ENCODE data around the gene INF2. TPM values are rescaled to one million over a fixed set of nuclear protein-coding genes. Genes with fewer than 3 reads are reported as not detected.
A peak's percentile ranks its signal among the peaks of the same experiment; 100 is the strongest.

INF2 gene
- total RNA-seq, 2 donors from 2014 or later: 44.4 to 44.7 TPM

DNA sequence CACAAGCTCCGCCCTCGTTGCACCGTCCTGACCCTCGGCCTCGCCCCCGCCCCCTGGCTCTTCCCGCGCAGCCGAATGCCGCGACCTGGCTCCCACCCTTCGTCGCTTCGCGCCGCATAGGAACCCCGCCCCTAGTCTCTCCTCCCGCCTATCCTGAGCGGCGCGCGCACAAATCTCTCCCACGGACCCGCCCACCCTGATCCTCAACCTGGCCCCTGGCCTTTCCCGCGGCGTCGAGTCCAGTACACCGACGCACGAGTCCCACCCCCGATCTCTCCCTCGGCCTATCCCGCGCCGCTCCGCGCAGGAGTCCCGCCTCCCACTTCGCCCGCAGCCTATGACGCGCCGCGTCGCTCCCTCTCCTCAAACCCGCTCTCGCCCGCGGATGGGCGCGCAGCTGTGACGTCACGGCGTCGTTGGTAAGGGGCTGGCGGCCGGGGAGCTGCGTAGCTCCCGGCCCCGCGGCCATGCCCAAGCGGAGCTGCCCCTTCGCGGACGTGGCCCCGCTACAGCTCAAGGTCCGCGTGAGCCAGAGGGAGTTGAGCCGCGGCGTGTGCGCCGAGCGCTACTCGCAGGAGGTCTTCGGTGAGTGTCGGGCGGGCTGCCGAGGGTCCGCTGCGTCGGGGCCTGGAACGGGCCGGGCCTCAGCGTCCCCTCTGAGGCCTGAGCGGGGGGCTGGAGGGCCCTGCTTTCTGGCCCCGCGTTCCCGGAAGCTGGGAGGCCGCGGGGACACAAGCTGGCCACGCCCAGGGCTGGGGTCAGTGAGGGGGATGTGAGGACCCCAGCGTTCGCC, 63.5 kb downstream of the INF2 start, which contains the start of gene SIVA1:
Gene SIVA1, plus strand, starts transcription at position 413 of the 793 bp plus-strand sequence. Its CDS starts 55 bp downstream, at position 468.
- intact Hi-C loops (cut with DNase I): no loop called here
- ATAC-seq (peak; percentile 95 to 97), DNase-seq (peak; percentile 100)

DNA sequence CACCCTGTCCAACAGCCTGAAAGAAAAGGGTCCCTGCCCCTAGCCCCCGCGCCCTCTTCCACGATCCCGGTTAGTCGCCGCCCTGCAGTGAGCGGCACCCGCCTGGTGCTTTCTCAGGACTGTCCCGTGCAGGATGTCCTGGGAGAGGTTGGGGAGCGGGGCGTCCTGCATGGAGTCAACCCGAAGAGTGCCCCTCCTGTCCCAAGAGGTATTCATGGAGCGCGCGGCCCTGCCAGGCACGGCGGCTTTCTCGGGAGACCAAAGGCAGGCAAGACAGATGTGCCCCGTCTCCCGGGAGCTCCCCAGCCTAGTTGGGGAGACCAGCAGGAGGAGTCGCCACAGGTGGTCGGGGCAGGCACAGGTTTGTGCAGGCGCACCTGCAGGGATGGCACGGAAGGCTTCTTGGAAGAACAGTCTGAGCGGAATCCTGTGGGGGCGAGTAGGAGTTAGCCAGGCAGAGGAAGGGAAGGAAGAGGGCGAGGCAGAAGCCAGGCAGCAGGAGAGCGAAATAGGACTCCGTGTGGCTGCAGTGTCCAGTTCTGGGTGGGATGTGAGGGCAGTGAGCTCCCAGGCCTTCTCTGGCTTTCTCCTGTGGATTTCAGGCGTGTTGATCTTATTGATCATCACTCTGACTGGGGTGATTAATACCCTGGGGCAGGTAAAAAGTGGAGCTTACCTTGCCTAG, 64.3 kb downstream of the INF2 start:
- ATAC-seq: peak in 1 of 2 donors; percentile 3

DNA sequence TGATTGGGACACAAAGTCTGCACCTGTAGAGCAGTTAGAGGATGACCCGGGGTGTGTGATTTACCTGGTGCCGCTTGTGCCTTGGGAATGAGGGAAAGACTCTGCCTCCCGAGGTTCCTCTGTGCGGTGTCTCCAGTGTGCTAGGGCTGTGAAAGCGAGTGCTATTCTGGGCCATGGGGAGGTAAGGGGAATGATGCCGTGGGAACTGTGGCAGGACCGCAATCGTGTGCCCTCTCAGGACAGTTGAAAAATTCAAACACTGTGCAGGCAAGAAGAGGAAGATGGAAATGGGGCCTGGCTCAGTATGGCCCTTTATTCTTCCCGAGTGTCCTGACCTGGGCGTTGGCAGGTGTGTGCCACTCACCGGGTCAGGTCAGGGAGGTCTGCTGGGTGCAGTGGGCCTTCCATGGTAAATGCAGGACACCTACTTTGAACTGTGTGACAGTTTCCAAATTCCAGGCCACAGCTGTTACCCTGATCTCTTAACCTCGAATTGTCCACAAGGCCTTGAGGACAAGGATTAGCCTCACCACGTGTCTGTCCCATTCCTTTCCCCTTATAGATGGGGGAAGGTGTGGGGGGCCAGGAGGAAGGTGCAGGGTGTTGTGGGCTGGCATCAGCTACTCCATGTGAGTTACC, 64.9 kb downstream of the INF2 start:
- intact Hi-C loops (cut with DNase I): no loop called here
- DNase-seq (no peak), ATAC-seq (no peak)

More for the DNA sequence above, 64.3 kb downstream of the INF2 start:
- intact Hi-C loops (cut with DNase I): no loop called here
- DNase-seq: no peak

DNA sequence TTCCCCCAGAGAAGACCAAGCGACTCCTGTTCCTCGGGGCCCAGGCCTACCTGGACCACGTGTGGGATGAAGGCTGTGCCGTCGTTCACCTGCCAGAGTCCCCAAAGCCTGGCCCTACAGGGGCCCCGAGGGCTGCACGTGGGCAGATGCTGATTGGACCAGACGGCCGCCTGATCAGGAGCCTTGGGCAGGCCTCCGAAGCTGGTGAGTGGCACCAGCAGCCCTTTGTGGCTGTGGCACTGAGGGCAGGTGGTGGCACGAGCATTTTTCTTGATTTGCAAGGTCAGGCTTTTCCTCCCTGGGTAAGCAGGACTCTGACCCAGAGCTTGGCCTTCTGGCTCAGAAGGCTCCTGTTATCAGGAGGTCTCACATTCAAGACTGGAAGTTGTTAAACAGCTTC, 66.2 kb downstream of the INF2 start:
- DNase-seq: no peak
- ATAC-seq: no peak
- intact Hi-C loops (cut with DNase I): no loop called here

DNA sequence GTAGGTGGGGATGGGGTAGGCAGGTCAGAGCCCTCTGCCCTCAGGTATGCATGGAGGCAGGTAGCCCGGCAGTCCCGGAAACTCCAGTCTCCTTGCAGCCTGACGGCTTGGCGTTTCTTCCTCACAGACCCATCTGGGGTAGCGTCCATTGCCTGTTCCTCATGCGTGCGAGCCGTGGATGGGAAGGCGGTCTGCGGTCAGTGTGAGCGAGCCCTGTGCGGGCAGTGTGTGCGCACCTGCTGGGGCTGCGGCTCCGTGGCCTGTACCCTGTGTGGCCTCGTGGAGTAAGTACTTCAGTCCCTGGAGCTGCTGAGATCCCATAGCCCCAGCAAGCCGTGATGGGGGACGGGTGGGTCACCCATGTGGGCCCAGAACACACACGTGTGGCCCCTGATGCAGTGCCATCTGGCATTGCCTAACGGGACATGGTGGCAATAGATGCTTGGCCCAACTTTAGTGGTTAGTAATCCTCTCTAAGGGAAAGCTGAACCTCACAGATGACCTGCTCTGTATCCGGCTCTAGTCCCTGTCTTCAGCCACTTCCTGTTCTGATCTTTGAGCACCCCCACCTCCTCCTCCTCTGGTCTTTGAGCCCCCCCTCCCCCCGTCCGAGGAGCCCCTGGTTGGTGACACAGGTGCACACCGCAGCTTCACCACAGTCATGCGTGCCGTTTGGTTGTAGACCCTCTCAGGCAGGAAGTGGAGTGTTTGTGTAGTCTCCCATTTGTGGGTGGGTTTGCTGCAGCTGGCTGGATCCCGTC, 67.2 kb downstream of the INF2 start:
- ATAC-seq (no peak), DNase-seq (no peak)
- intact Hi-C loops (cut with DNase I): no loop called here

DNA sequence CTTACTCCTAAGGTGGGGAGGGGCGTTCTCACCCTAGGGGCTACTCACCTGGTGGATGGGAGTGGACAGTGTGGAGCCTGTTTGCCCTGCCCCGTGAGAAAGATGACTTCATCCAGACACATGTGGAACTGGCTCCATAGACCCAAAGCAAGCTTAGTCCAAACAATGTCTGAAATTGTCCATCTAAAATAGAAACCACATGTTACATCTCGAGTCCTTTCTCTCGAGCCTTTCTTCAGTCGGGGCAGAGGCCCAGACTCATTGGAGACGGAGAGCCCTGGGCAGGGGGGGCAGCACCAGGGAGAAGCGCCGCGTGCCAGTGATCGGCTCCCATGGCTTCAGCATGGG, 67.8 kb downstream of the INF2 start:
- intact Hi-C loops (cut with DNase I): no loop called here

DNA sequence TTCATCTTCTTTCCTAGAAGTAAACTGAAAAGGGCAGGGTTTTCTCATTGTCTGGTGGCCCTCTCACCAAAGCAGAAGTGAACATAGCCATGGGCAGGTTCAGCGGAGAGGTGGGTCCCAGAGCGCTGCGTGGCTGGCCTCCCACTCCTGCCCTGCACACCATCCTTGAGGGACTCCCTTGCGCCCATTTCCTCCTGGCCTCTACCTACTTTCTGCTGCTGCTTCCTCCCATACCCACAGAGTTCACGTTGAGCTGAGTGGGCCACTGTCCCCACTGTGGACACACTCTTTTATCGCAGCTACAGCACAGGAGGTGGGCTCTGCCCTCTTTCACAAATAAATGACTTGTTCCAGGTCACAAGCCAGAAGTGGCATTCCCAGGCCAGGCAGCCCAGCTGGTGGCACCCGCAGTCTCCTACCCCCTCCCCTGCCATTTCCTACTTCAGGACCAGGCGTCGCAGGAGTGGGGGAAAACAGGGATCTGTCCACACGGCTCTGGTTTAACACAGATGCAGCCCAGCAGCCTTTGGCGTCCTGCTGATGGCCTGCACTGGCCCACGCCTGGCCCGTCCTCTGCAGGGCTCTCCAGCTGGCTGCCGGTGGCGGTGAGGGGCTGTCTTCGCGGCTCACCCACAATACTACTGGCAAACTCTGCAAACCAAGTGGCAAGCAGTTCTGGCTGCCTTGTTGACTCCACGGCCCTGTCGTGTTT, 68.4 kb downstream of the INF2 start:
- intact Hi-C loops (cut with DNase I): no loop called here
- no peak for ATAC-seq
- DNase-seq: no peak

More for the DNA sequence above, 67.8 kb downstream of the INF2 start:
- ATAC-seq (no peak), DNase-seq (no peak)

DNA sequence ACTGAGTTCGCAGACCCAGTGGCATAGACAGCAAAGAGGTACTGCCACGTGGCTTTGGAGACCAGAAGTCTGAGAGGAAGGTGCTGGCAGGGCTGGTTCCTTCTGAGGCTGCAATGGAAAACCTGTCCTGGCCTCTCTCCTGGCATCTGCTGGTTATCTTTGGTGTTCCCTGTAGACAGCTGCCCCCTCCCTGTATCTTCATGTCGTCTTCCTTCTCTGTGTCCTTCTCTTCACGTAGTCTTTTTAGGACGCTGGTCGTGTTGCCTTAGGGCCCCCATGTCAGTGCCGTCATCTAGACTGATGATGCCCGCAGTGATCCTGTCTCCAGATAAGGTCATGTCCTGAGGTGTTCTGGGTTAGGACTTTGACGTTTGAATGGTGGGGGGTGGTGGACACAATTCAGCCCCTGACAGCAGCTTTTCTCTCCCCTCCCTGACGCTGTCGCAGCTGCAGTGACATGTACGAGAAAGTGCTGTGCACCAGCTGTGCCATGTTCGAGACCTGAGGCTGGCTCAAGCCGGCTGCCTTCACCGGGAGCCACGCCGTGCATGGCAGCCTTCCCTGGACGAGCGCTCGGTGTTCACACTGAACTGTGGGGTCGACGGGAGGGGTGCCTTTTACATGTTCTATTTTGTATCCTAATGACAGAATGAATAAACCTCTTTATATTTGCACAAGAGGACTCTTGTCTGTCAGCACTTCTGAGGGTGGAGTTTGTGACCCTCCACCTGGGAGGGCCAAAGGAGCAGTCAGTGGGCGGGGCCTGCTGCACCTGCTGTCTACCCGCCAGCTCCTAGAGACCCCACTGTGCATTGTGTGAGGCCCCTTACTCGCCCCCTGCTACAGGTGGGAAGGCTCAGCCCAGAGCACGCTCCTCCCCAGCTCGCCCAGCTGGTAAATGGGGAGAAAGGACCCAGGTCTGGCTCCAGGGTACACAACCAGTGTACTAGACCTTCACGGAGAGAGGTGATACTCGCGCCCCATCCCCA, 69.9 kb downstream of the INF2 start:
- ATAC-seq (no peak), DNase-seq (no peak)
- intact Hi-C loops (cut with DNase I): no loop called here

DNA sequence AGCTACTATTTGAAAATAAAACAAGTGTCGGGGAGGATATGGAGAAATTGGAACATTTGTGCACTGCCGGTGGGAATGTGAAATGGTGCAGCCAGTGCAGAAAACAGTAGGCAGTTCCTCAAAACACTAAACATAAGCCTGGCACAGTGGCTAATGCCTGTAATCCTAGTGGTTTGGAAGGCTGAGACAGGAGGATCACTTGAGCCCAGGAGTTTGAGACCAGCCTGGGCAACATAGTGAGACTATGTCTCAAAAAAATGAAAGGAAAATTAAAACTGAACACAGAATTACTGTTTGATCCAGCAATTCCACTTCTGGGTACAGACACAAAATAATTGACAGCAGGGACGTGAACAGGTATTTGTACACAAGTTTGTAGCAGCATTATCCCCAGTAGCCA, 76.1 kb downstream of the INF2 start:
- DNase-seq: no peak
- ATAC-seq: no peak
- intact Hi-C loops (cut with DNase I): loop anchor here in 1 of 2 donors (5.0 kb wide), 1 partner anchor 57 kb away; no protein-coding TSS in a partner anchor

DNA sequence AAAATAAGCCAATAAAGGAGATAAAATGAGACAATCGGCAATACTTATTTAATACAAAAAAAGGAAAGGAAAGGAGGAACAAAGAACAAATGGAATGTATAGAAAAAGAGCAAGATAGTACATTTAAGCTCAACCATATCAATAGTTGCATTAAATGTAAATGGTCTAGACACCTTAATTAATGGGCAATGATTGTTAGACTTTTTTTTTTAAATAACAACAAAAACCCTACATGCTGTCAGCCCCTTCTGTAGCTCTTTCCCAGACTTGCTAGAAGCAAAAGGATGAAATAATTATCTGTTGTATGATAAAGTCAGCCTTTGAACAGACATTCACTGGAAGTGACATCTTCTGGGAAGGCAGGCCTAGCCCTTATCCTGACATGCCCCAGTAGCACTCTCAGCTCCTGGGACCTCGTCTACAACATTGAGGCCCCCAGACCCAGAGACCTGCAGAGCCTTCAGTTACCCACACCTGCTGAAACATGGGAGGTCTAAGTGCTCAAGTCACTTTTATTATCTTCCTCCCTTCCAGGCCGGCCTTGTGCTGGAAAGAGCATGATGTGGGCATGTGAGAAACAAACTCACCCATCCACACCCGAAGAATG, 76.9 kb downstream of the INF2 start:
- ATAC-seq (no peak), DNase-seq (no peak)
- intact Hi-C loops (cut with DNase I): loop anchor here in 1 of 2 donors (5.0 kb wide), 1 partner anchor 56 kb away; no protein-coding TSS in a partner anchor

DNA sequence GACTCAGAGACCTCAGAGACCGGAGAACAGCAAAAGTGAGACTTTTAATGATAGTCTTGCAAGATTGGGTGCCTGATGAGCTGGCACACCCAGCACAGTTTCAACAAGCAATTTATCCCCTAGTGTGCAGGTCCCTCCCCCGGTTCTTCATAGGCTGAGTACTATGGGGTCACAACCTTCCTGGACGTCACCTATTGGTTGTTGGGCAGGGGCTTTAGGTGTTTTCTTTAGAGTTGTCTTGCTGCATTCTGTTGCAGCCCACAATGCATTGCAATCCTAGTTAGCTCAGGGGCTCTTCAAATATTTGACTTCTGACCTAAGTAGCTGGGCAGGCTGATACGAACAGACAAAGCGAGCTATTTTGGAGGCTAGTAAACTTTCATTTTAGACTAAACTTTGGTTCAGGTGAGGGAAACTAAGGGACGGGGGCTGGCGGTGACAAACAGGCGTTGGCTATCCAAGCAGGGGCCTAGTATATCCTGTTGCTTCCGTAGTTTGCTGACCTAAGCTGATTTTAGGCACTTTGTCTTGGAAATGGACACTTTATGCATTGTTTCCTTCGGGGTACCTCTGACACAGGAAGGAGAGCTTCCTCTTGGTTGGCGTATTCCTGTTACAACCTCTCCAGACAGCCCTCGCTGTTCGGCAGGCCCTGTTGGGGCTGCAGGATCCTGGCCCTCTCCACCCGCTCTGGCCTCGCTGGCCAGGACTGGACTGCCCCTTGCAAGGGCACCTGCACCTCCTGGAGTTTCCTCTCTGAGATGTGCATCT, 77.6 kb downstream of the INF2 start:
- DNase-seq (no peak), ATAC-seq (no peak)
- intact Hi-C loops (cut with DNase I): loop anchor here in 1 of 2 donors (5.0 kb wide), 1 partner anchor 55 kb away; no protein-coding TSS in a partner anchor

DNA sequence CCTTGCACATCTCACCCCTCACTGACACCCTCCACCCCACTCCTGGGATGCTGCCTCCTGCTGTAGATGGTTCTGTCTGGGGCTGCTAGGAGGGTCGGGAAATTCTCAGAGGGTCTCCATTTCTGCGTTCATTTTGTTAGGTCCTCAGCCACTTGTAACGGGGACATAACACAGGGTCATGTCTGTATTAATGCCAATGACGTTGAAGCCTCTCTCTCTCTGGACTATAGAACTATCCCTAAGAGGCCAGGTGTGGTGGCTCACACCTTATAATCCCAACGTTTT, 78.2 kb downstream of the INF2 start:
- DNase-seq: no peak
- ATAC-seq: no peak
- intact Hi-C loops (cut with DNase I): loop anchor here in 1 of 2 donors (5.0 kb wide), 1 partner anchor 55 kb away; no protein-coding TSS in a partner anchor

DNA sequence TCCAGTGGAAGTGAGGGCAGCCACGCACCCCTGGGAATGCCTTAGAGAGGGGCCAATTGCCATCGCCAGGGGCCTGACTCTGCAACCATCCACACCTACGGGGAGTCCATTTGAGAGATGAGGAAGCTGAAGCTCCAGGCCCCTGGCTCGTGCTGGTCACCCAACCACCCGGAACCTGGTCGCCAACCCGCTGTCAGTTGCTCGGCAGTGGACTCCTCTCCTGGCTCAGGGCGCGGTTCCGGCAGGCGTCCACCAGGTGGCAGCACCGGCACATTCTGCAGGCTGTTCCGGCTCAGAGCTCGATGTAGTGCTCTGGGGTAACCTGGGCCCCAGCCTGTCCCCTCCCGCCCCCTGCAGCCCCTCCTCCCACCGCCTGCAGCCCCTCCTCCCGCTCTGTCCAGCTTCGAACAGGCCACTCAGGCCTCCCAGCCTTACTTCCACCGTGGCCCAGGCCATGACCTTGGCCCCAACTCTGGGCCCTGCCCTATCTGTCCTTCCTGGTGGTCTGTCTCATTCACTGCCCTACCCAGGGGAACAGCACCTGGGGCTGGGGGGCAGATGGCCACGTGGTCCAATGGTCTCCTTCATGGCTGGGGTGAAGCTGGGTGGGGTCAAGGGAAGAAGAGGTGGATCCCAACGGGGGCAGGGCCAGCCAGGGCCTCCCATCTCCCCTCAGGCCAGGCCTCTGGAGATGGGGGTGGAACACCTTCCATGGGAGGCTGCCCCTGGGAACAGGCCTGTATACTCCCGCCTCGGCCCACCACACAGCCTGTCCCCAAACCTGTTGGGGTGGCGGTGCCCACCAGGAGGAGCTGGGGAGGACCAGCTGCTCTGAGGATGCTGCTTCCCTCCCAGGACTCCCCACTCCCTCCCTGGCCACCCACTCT, 79.3 kb downstream of the INF2 start:
- ATAC-seq (peak; percentile 88 to 93), DNase-seq (peak; percentile 88)
- intact Hi-C loops (cut with DNase I): loop anchor here in 1 of 2 donors (5.0 kb wide), 1 partner anchor 54 kb away; no protein-coding TSS in a partner anchor

DNA sequence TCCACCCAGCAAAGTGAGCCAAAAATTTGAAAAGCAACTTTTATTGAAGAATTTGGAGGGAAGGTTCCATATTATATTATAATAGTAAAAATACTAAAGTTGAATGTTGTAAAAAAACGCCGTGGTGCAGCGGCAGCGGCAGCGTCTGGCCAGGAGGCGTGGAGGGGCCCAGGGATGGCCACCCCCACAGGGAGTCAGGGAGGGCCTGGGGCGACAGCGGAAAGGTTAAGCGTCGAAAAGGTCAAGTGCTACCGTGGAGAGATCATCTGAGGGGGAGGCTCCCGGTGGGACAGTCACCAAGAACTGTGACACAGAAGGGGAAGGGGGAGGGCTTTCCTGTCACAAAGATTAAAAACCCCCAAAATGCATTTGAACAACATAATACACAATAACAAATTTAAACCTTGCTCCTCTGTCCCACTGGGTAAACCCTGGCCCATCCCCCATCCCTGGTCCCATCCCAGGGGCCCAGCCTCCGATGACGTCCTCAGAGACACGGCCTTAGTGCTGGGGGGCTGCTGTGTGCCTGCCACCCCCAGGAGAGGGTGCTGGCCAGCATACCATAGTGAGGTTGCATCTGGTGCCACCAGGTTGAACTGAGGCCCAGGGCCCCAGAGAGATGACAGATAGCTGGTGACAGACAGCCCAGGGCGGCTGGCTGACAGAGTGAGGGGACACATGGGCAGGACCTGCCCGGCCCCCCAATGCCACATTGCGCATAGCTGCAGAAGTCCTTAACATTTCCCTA, 80.1 kb downstream of the INF2 start:
- ATAC-seq: no peak
- intact Hi-C loops (cut with DNase I): loop anchor here (2.0 to 5.0 kb wide), 2 partner anchors 53 to 55 kb away; no protein-coding TSS in a partner anchor
- DNase-seq: no peak
